HepG2 (cell line): ENCODE data around the gene CNTD1. TPM values are rescaled to one million over a fixed set of nuclear protein-coding genes. Genes with fewer than 3 reads are reported as not detected.

ENCODE experiments used
- ATAD3A ChIP-seq: sonication (generic); formaldehyde crosslinking; IDR thresholded peaks from 2 replicates; pipeline ENCODE4 v1.4.0; 2020; ENCODE audit warnings: missing genetic modification reagents
- FOXK2 ChIP-seq: fragments of 450-650 bp; IDR thresholded peaks from 2 replicates; pipeline ENCODE4 v1.6.1; 2016
- JUN ChIP-seq: sonication (generic); formaldehyde crosslinking; IDR thresholded peaks from 2 replicates; pipeline ENCODE4 v1.4.0; 2020; ENCODE audit warnings: mild to moderate bottlenecking, missing genetic modification reagents
- MLLT10 ChIP-seq: sonication (generic); formaldehyde crosslinking; IDR thresholded peaks from 2 replicates; pipeline ENCODE4 v1.4.0; 2020; ENCODE audit warnings: missing genetic modification reagents
- NR2C2 ChIP-seq: sonication (generic); formaldehyde crosslinking; IDR thresholded peaks from 2 replicates; pipeline ENCODE4 v1.4.0; 2020; ENCODE audit warnings: missing genetic modification reagents, mild to moderate bottlenecking, moderate library complexity, borderline replicate concordance
- NRL ChIP-seq: sonication (generic); formaldehyde crosslinking; IDR thresholded peaks from 2 replicates; pipeline ENCODE4 v1.5.0; 2020; ENCODE audit warnings: missing genetic modification reagents, mild to moderate bottlenecking, moderate library complexity, borderline replicate concordance
- POLR2A ChIP-seq, 2 experiments: IDR thresholded peaks; 2 replicates each; pipeline ENCODE4 v1.6.1; 2011; ENCODE audit warnings: low read depth in 2 of 2, low read length in 2 of 2, mild to moderate bottlenecking in 1 of 2, moderate library complexity in 1 of 2; ENCODE audit not compliant: insufficient read depth in 1 of 2
- SMYD3 ChIP-seq: sonication (generic); formaldehyde crosslinking; IDR thresholded peaks from 2 replicates; pipeline ENCODE4 v1.8.1; 2023; ENCODE audit warnings: mild to moderate bottlenecking, missing genetic modification reagents
- SNAPC4 ChIP-seq: sonication (generic); formaldehyde crosslinking; IDR thresholded peaks from 2 replicates; pipeline ENCODE4 v1.4.0; 2020; ENCODE audit warnings: mild to moderate bottlenecking, missing genetic modification reagents
- THAP7 ChIP-seq: sonication (generic); formaldehyde crosslinking; IDR thresholded peaks from 2 replicates; pipeline ENCODE4 v1.8.1; 2023; ENCODE audit warnings: mild to moderate bottlenecking, missing genetic modification reagents
- XRCC5 ChIP-seq: fragments of 200-400 bp; formaldehyde crosslinking; optimal IDR thresholded peaks from 2 replicates; pipeline ENCODE3; 2017; ENCODE audit warnings: mild to moderate bottlenecking, low read length
- ZBED4 ChIP-seq: sonication (generic); formaldehyde crosslinking; IDR thresholded peaks from 2 replicates; pipeline ENCODE4 v1.4.0; 2020; ENCODE audit warnings: missing genetic modification reagents, borderline replicate concordance
- ZMYM2 ChIP-seq: sonication (generic); formaldehyde crosslinking; IDR thresholded peaks from 2 replicates; pipeline ENCODE4 v1.8.0; 2022; ENCODE audit warnings: mild to moderate bottlenecking, missing genetic modification reagents
- ZNF354B ChIP-seq: sonication (generic); formaldehyde crosslinking; IDR thresholded peaks from 2 replicates; pipeline ENCODE4 v1.8.0; 2022; ENCODE audit warnings: mild to moderate bottlenecking, missing genetic modification reagents
- ZNF383 ChIP-seq: sonication (generic); formaldehyde crosslinking; IDR thresholded peaks from 2 replicates; pipeline ENCODE4 v1.4.0; 2020; ENCODE audit warnings: missing genetic modification reagents, mild to moderate bottlenecking, borderline replicate concordance
- ZNF691 ChIP-seq: sonication (generic); formaldehyde crosslinking; IDR thresholded peaks from 2 replicates; pipeline ENCODE4 v1.4.0; 2020; ENCODE audit warnings: missing genetic modification reagents, low read depth, mild to moderate bottlenecking, borderline replicate concordance
- ZNF777 ChIP-seq: sonication (generic); formaldehyde crosslinking; IDR thresholded peaks from 2 replicates; pipeline ENCODE4 v1.4.0; 2020; ENCODE audit warnings: missing genetic modification reagents
- ZNF782 ChIP-seq: sonication (generic); formaldehyde crosslinking; IDR thresholded peaks from 2 replicates; pipeline ENCODE4 v1.4.0; 2020; ENCODE audit warnings: missing genetic modification reagents, mild to moderate bottlenecking, borderline replicate concordance
- polyA plus RNA-seq, 8 experiments: library from polyadenylated mRNA; depleted of rRNA in 3 of 8; stranded (reverse) in 7 of 8; unstranded in 1 of 8; fragments of >200 nt; fragmentation: Illumina TruSeq in 4 of 8; extraction: Trizol in 4 of 8; gene quantifications; 2 replicates each; pipeline versions ENCODE4 v1.2.1 to v1.2.3, GENCODE V29; 2011 to 2016; ENCODE audit warnings: low read depth in 4 of 8, missing spikeins in 1 of 8, mixed read lengths in 1 of 8; ENCODE audit not compliant: insufficient read depth in 1 of 8
- total RNA-seq, 5 experiments: library from RNA; depleted of rRNA; stranded (reverse); fragments of >200 nt; fragmentation: Illumina TruSeq; extraction: Trizol; gene quantifications; 2 replicates each; pipeline ENCODE4 v1.2.3, GENCODE V29; 2016; ENCODE audit warnings: low read depth in 1 of 5

The CNTD1 gene
- total and polyA plus RNA-seq, 2 of the 13 experiments (the other 11 are each of a cell fraction or from before 2014, with no cell fraction given), result 0.11 to 0.15 TPM

GRCh38 chr17:42798383-42799380, at the start of gene CNTD1, which contains the start of gene COA3 (continued):
- TF ChIP-seq ZBED4 (CRISPR knock-in tag) (peak; percentile 64; the same call in 1 of the 2 replicates), JUN (peak; percentile 76; the same call in 1 of the 2 replicates), SMYD3 (CRISPR knock-in tag) (peak; percentile 81; the same call in 1 of the 2 replicates), ZNF691 (CRISPR knock-in tag) (no peak; the same call in 1 of the 2 replicates), NRL (CRISPR knock-in tag) (peak; percentile 85), ZNF782 (CRISPR knock-in tag) (peak; percentile 86; the same call in 1 of the 2 replicates), SNAPC4 (CRISPR knock-in tag) (peak; percentile 91), MLLT10 (CRISPR knock-in tag) (no peak), ATAD3A (CRISPR knock-in tag) (no peak), ZMYM2 (peak; percentile 97), POLR2A (IDR thresholded peaks at IDR 0.05; ENCODE audit: insufficient read depth in 1 of 2, low read depth in 2 of 2, low read length in 2 of 2) (peak; percentile 77 to 92), XRCC5 (peak; percentile 96), ZNF777 (CRISPR knock-in tag) (peak; percentile 26; the same call in 1 of the 2 replicates), THAP7 (peak; percentile 96), FOXK2 (peak; percentile 90), ZNF383 (CRISPR knock-in tag) (no peak), ZNF354B (peak; percentile 92; the same call in 1 of the 2 replicates), NR2C2 (CRISPR knock-in tag) (peak; percentile 95)
